Upper lobe of left lung (tissue), 6 donors: Measurements from ENCODE around the gene MUS81. TPM values are rescaled to one million over a fixed set of nuclear protein-coding genes. Genes with fewer than 3 reads are reported as not detected.
A peak's percentile ranks its signal among the peaks of the same experiment; 100 is the strongest.

Experiments used
- ATAC-seq, 2 donors: fragments of 200-7000 bp; cut with Tn5 transposase; one replicate each; pipeline ENCODE4 v1.9.1; 2022; ENCODE audit warnings: mild to moderate bottlenecking in 2 of 2, moderate library complexity in 2 of 2; ENCODE audit not compliant: low FRiP score in 2 of 2
- DNase-seq, 2 donors: peaks; one replicate each; pipeline ENCODE4 v3.0.0-alpha.2; 2019 to 2020
- H3K27ac ChIP-seq, 4 donors: fragments of 200-600 bp; sonication (generic); one replicate each; pipeline ENCODE4 v1.5.1; 2016 to 2019
- H3K27me3 ChIP-seq, 4 donors: fragments of 200-600 bp; sonication (generic); one replicate each; pipeline ENCODE4 v1.5.1; 2017 to 2019
- H3K36me3 ChIP-seq, 4 donors: fragments of 200-600 bp; sonication (generic); one replicate each; pipeline ENCODE4 v1.5.1; 2016 to 2019
- H3K4me1 ChIP-seq, 4 donors: fragments of 200-600 bp; sonication (generic); one replicate each; pipeline ENCODE4 v1.5.1; 2018 to 2019
- H3K4me3 ChIP-seq, 4 donors: fragments of 200-600 bp; sonication (generic); one replicate each; pipeline ENCODE4 v1.5.1; 2017 to 2019; ENCODE audit warnings: mild to moderate bottlenecking in 2 of 4, moderate library complexity in 1 of 4
- H3K9me3 ChIP-seq, 4 donors: fragments of 200-600 bp; sonication (generic); one replicate each; pipeline ENCODE4 v1.5.1; 2018 to 2019
- EP300 ChIP-seq, 4 donors: sonication (generic); formaldehyde crosslinking; IDR thresholded peaks; one replicate each; pipeline ENCODE4 v1.5.1; 2017; ENCODE audit warnings: antibody characterized with exemption in 4 of 4, control low read depth in 2 of 4
- POLR2A ChIP-seq, 4 donors: fragments of 450-650 bp; IDR thresholded peaks; one replicate each; pipeline ENCODE4 v1.5.1; 2016 to 2017; ENCODE audit warnings: antibody characterized with exemption in 4 of 4, mild to moderate bottlenecking in 2 of 4
- POLR2AphosphoS5 ChIP-seq, 2 donors: sonication (generic); formaldehyde crosslinking; IDR thresholded peaks; one replicate each; pipeline ENCODE4 v1.5.1; 2017; ENCODE audit warnings: antibody characterized with exemption in 2 of 2
- WGBS, 2 donors: methylation state at CpG; one replicate each; pipeline ENCODE4 v1.1.5; 2017 to 2018; 5-methylcytosine and 5-hydroxymethylcytosine counted together
- total RNA-seq, 6 donors: library from RNA; depleted of rRNA in 4 of 6; stranded (reverse); fragments of >200 nt in 4 of 6; gene quantifications; one replicate each; pipeline versions ENCODE4 v1.1.0 to v1.2.1, GENCODE V29; 2016 to 2021
- TF ChIP-seq, protein P1 (sequence below), 6 experiments: fragments of 450-650 bp in 4 of 6; fragments of 200-600 bp in 2 of 6; sonication (generic) in 2 of 6; IDR thresholded peaks; one replicate each; pipeline ENCODE4 v1.5.1; 2016 to 2019; ENCODE audit warnings: antibody characterized with exemption in 6 of 6
- donor health status: DM: no; HTN: no; CAD: no; lungs with moderate emphysema.
- donor health status: DM: no; HTN: yes; CAD: no; lungs with severe emphysema.

Gene MUS81
- total RNA-seq, 6 donors from 2014 or later = 41.5 to 182 (median 53.3) TPM

DNA sequence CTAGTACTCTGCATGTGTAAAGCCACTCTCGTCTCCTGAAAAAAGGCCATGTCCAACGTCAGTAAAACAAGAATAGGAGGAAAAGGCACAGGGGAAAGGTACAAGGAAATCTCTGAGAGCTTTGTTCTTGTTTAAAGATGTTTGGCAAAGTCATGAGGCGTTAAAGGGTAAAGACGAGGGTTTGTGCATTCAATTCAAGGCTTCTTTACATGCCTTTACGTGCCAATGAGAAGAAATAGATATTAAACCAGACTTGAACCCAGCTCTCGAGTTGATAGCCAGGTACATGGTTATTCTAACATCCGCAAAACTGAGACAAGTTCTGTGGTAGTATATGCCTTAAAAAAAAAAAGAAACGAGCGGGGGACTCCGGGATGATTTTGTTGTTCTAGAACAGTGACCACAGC lies 1.5 kb upstream of the MUS81 start:
- TF ChIP-seq POLR2AphosphoS5 (IDR thresholded peaks at IDR 0.05) (no peak), POLR2A (IDR thresholded peaks at IDR 0.05) (no peak), EP300 (IDR thresholded peaks at IDR 0.05) (no peak)
- TF ChIP-seq, protein P1, sequence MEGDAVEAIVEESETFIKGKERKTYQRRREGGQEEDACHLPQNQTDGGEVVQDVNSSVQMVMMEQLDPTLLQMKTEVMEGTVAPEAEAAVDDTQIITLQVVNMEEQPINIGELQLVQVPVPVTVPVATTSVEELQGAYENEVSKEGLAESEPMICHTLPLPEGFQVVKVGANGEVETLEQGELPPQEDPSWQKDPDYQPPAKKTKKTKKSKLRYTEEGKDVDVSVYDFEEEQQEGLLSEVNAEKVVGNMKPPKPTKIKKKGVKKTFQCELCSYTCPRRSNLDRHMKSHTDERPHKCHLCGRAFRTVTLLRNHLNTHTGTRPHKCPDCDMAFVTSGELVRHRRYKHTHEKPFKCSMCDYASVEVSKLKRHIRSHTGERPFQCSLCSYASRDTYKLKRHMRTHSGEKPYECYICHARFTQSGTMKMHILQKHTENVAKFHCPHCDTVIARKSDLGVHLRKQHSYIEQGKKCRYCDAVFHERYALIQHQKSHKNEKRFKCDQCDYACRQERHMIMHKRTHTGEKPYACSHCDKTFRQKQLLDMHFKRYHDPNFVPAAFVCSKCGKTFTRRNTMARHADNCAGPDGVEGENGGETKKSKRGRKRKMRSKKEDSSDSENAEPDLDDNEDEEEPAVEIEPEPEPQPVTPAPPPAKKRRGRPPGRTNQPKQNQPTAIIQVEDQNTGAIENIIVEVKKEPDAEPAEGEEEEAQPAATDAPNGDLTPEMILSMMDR (IDR thresholded peaks at IDR 0.05) = no peak
- ATAC-seq (no peak), DNase-seq (no peak)
- Histone ChIP-seq H3K27ac (peak overlapping the region; percentile 90 to 99 (median 96)), H3K4me3 (peak overlapping the region; percentile 62 to 98 (median 72)), H3K9me3 (no peaks in the 10 kb centered on the region), H3K27me3 (no peaks in the 10 kb centered on the region), H3K4me1 (peaks cover 30 to 67% (median 46%) of the 10 kb centered on the region in 4 donors), H3K36me3 (peaks cover 13 to 49% (median 43%) of the 10 kb centered on the region in 4 donors)
- WGBS, 2 donors = 0 to 1% methylated on average over 10 of the region's 10 CpGs

DNA sequence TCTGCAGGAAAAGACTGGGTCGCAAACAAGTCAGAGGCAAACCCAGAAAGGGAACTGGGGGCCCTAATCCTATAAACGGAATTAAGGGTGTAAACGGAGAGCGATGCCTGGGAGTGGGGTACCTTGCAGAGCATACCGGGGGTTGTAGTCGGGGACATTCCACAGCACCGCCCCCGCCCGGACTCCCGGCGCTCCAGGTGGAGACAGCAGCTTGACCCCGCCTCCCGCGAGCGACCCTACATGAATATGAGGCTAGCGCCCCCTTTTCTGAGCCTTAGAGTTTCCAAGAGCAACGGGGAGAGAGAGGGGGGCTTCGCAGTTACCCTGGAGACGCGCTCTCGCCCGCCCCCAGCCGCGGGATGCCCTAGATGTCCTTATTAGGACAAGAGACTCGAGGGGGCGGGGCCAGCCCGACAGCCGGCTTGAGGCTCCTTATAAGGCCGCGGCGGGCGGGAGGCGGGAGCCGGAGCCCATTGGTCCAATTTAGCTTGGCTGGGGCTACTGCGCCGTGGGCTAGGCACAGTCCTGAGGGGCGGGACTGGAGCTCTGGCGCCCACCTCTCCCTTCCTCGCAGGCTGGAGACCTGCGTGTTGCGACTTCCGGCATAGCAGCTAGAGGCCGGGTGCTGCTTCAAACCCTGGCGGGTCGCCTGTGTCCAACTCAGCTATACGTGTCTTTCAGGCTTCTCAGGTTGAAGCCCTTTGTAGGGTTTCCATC lies 980 bp upstream of the MUS81 start:
- TF ChIP-seq POLR2A (IDR thresholded peaks at IDR 0.05) = peak in 3 of 4 donors; percentile 69 to 90 (median 88)
- no peak for TF ChIP-seq EP300 (IDR thresholded peaks at IDR 0.05)
- peak; percentile 88 to 95 for TF ChIP-seq POLR2AphosphoS5 (IDR thresholded peaks at IDR 0.05)
- TF ChIP-seq, protein P1 (IDR thresholded peaks at IDR 0.05) = no peak
- Histone ChIP-seq H3K4me1 (peaks cover 30 to 66% (median 45%) of the 10 kb centered on the region in 4 donors), H3K27me3 (no peaks in the 10 kb centered on the region), H3K9me3 (no peaks in the 10 kb centered on the region), H3K36me3 (peaks cover 13 to 49% (median 43%) of the 10 kb centered on the region in 4 donors), H3K27ac (peak overlapping the region; percentile 90 to 99 (median 96)), H3K4me3 (peak overlapping the region; percentile 66 to 98 (median 88))
- 0 to 1% methylated on average over 8 to 39 of the region's 46 CpGs for WGBS, 2 donors
- DNase-seq (peak; percentile 99 to 100), ATAC-seq (peak; percentile 83 to 93)

DNA sequence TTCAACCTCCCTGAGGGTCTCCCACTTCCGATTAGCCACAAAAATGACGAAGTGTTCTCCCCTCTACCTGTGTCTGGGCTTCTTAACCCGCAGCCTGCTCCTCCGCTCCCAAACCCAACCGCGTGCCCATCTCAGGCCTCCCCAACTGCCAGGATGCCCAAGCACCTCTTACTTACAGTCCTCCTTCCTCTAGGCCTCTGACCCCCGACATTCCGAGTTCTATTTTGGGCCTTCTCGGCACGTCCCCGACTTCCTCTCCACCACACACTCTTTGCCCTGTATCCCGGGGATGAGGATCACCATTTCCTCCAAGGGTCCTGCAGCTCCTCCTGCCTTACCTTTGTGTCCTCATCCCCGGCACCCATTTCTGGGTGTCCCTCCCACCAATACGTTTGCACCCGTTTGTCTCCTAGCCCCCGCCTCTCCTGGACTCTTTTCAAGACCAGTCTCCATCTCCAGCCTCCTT lies 388 bp upstream of the MUS81 start:
- TF ChIP-seq POLR2AphosphoS5 (IDR thresholded peaks at IDR 0.05) (no peak), POLR2A (IDR thresholded peaks at IDR 0.05) (peak in 1 of 4 donors; percentile 9), EP300 (IDR thresholded peaks at IDR 0.05) (no peak)
- TF ChIP-seq, protein P1 (IDR thresholded peaks at IDR 0.05) = no peak
- H3K9me3 ChIP-seq = no peaks in the 10 kb centered on the region
- H3K27me3 ChIP-seq = no peaks in the 10 kb centered on the region
- peak overlapping the region; percentile 90 to 99 (median 96) for H3K27ac ChIP-seq
- peak overlapping the region; percentile 66 to 98 (median 88) for H3K4me3 ChIP-seq
- ATAC-seq = no peak
- WGBS, 2 donors = 1% methylated on average over 16 of the region's 16 CpGs
- H3K36me3 ChIP-seq = peaks cover 14 to 49% (median 43%) of the 10 kb centered on the region in 4 donors
- H3K4me1 ChIP-seq = peaks cover 29 to 63% (median 43%) of the 10 kb centered on the region in 4 donors
- no peak for DNase-seq

DNA sequence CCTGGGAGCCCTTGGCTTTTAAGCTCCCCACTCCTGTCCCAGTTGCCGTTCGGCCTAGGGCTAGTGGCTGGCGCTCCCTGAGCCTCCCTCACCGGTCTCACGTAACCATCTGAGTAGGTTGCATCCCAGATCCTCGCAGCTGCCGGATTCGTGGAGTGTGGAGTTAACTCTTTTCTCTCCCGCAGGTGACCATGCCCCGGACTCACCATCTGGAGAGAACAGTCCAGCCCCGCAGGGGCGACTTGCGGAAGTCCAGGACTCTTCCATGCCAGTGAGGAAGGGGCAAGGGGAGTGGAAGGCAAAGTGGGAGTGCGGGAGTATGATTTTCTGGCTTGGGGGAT lies 902 bp downstream of the MUS81 start:
- Histone ChIP-seq H3K4me3 (peak overlapping the region; percentile 66 to 98 (median 88)), H3K36me3 (peaks cover 12 to 49% (median 42%) of the 10 kb centered on the region in 4 donors), H3K4me1 (peaks cover 16 to 50% (median 34%) of the 10 kb centered on the region in 4 donors), H3K27me3 (no peaks in the 10 kb centered on the region), H3K9me3 (no peaks in the 10 kb centered on the region), H3K27ac (peak overlapping the region; percentile 90 to 99 (median 96))
- ATAC-seq (no peak), DNase-seq (peak in 1 of 2 donors; percentile 28)
- no peak for TF ChIP-seq EP300 (IDR thresholded peaks at IDR 0.05)
- no peak for TF ChIP-seq POLR2A (IDR thresholded peaks at IDR 0.05)
- TF ChIP-seq POLR2AphosphoS5 (IDR thresholded peaks at IDR 0.05) = no peak
- TF ChIP-seq, protein P1 (IDR thresholded peaks at IDR 0.05) = no peak
- 14 to 15% methylated on average over 8 to 14 of the region's 14 CpGs for WGBS, 2 donors
